Fibroblast of lung (primary cell): ENCODE results near the gene OR4D10. TPM values are rescaled to one million over a fixed set of nuclear protein-coding genes. Genes with fewer than 3 reads are reported as not detected.

Experiments used
- DNase-seq, 2 donors: peaks; one replicate each; pipeline versions ENCODE4 v3.0.0 to v3.0.0-alpha.2; 2010; ENCODE audit warnings: low read depth in 2 of 2
- H2AFZ ChIP-seq: 2 replicates; pipeline ENCODE4 v1.5.1; 2012; ENCODE audit warnings: low read length, control low read depth, inconsistent platforms
- H3K27ac ChIP-seq: 2 replicates; pipeline ENCODE4 v1.5.1; 2011; ENCODE audit warnings: low read length, control low read depth; ENCODE audit not compliant: insufficient read depth
- H3K27me3 ChIP-seq: 2 replicates; pipeline ENCODE4 v1.5.1; 2011; ENCODE audit warnings: mild to moderate bottlenecking, low read length; ENCODE audit not compliant: control insufficient read depth, insufficient read depth
- H3K36me3 ChIP-seq: 2 replicates; pipeline ENCODE4 v1.5.1; 2011; ENCODE audit warnings: low read length; ENCODE audit not compliant: control insufficient read depth, insufficient read depth
- H3K4me1 ChIP-seq: 2 replicates; pipeline ENCODE4 v1.5.1; 2011; ENCODE audit warnings: low read length; ENCODE audit not compliant: control insufficient read depth, insufficient read depth; ENCODE audit errors: extremely low read depth
- H3K4me2 ChIP-seq: 2 replicates; pipeline ENCODE4 v1.5.1; 2011; ENCODE audit warnings: low read length, control low read depth; ENCODE audit not compliant: insufficient read depth; ENCODE audit errors: extremely low read depth
- H3K4me3 ChIP-seq, 4 experiments: fragments of 200-600 bp in 1 of 4; sonication (generic) in 1 of 4; replicated peaks in 1 of 4; 2 replicates each; pipeline ENCODE4 v1.5.1; 2011 to 2016; ENCODE audit warnings: low read length in 4 of 4, low read depth in 3 of 4, mild to moderate bottlenecking in 3 of 4, control low read depth in 2 of 4, inconsistent platforms in 1 of 4, mixed read lengths in 1 of 4; ENCODE audit not compliant: insufficient read depth in 1 of 4; ENCODE audit errors: control extremely low read depth in 1 of 4
- H3K79me2 ChIP-seq: 2 replicates; pipeline ENCODE4 v1.5.1; 2012; ENCODE audit warnings: mild to moderate bottlenecking, low read length, inconsistent platforms; ENCODE audit not compliant: control insufficient read depth, insufficient read depth
- H3K9ac ChIP-seq: 2 replicates; pipeline ENCODE4 v1.5.1; 2011; ENCODE audit warnings: mild to moderate bottlenecking, low read length, control low read depth; ENCODE audit not compliant: insufficient read depth
- H3K9me3 ChIP-seq: 2 replicates; pipeline ENCODE4 v1.5.1; 2012; ENCODE audit warnings: low read depth, low read length; ENCODE audit not compliant: control insufficient read depth, insufficient read depth
- H4K20me1 ChIP-seq: 2 replicates; pipeline ENCODE4 v1.5.1; 2011; ENCODE audit warnings: low read length; ENCODE audit not compliant: control insufficient read depth, insufficient read depth; ENCODE audit errors: extremely low read depth
- EZH2 ChIP-seq: IDR thresholded peaks from 2 replicates; pipeline ENCODE4 v1.5.1; 2012; ENCODE audit warnings: low read length, control low read depth, mild to moderate bottlenecking; ENCODE audit errors: missing control alignments
- polyA plus RNA-seq, 2 donors: library from polyadenylated mRNA; depleted of rRNA in 1 of 2; stranded (reverse) in 1 of 2; unstranded in 1 of 2; fragments of >200 nt; gene quantifications; 2 replicates each; pipeline ENCODE4 v1.2.1, GENCODE V29; 2011 to 2012; ENCODE audit warnings: missing spikeins in 1 of 2
- total RNA-seq: library from RNA; depleted of rRNA; stranded (reverse); fragments of >200 nt; gene quantifications from 2 replicates; pipeline ENCODE4 v1.2.1, GENCODE V29; 2014
- TF ChIP-seq, protein P1 (sequence below), 2 donors: IDR thresholded peaks in 1 of 2; conservative IDR thresholded peaks in 1 of 2; 1 replicate in 1 of 2; 2 replicates in 1 of 2; pipeline ENCODE4 v1.5.1; 2011 to 2012; ENCODE audit warnings: low read length in 2 of 2, control low read depth in 1 of 2, inconsistent platforms in 1 of 2, low read depth in 1 of 2, mild to moderate bottlenecking in 1 of 2

The OR4D10 gene
- total and polyA plus RNA-seq, 2 donors (not counting 1 experiment from before 2014, with no cell fraction given): not detected

GRCh38 chr11:59520741-59521140 is 47.6 kb downstream of the OR4D10 start:
- H3K27me3 ChIP-seq: no peaks in the 10 kb centered on the region
- TF ChIP-seq EZH2: no peak
- TF ChIP-seq, protein P1, sequence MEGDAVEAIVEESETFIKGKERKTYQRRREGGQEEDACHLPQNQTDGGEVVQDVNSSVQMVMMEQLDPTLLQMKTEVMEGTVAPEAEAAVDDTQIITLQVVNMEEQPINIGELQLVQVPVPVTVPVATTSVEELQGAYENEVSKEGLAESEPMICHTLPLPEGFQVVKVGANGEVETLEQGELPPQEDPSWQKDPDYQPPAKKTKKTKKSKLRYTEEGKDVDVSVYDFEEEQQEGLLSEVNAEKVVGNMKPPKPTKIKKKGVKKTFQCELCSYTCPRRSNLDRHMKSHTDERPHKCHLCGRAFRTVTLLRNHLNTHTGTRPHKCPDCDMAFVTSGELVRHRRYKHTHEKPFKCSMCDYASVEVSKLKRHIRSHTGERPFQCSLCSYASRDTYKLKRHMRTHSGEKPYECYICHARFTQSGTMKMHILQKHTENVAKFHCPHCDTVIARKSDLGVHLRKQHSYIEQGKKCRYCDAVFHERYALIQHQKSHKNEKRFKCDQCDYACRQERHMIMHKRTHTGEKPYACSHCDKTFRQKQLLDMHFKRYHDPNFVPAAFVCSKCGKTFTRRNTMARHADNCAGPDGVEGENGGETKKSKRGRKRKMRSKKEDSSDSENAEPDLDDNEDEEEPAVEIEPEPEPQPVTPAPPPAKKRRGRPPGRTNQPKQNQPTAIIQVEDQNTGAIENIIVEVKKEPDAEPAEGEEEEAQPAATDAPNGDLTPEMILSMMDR (conservative IDR thresholded peaks at IDR 0.05 in 1 of 2, IDR thresholded peaks at IDR 0.05 in 1 of 2; ENCODE audit: low read depth in 1 of 2, low read length in 2 of 2): no peak
- no peak overlapping the region for H2AFZ ChIP-seq
- no peaks in the 10 kb centered on the region for H3K36me3 ChIP-seq
- H3K9me3 ChIP-seq: no peaks in the 10 kb centered on the region
- H3K9ac ChIP-seq: no peak overlapping the region
- no peaks in the 10 kb centered on the region for H3K4me1 ChIP-seq
- no peak overlapping the region for H3K4me3 ChIP-seq
- H3K4me2 ChIP-seq: no peak overlapping the region
- DNase-seq: no peak
- H3K27ac ChIP-seq: no peak overlapping the region
- no peaks in the 10 kb centered on the region for H4K20me1 ChIP-seq
- no peaks in the 10 kb centered on the region for H3K79me2 ChIP-seq

DNA sequence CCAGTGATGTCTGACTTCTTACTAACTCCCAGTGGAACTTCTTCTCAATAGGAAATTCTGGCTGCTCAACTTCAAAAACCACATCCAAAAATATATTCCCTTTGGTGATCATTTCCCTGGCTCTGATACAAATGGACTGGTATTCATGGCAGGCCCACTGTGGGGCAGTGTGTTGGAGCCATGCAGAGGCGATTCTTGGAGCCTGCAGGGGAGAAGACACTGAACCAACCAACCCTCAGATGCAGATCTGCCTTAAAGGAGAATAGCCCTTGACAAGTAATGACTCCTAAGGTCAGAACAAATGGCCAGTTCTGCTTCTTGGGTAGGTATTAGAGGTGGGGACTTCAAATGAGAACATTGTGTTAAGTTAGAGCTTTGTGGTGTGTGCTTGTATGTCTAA is 50.4 kb downstream of the OR4D10 start:
- Histone ChIP-seq H4K20me1 (no peaks in the 10 kb centered on the region), H3K4me1 (no peaks in the 10 kb centered on the region), H3K9ac (no peak overlapping the region), H3K36me3 (no peaks in the 10 kb centered on the region), H3K27me3 (no peaks in the 10 kb centered on the region), H2AFZ (no peak overlapping the region), H3K4me2 (no peak overlapping the region), H3K79me2 (no peaks in the 10 kb centered on the region), H3K9me3 (no peaks in the 10 kb centered on the region), H3K4me3 (no peak overlapping the region), H3K27ac (no peak overlapping the region)
- DNase-seq: no peak
- TF ChIP-seq, protein P1 (conservative IDR thresholded peaks at IDR 0.05 in 1 of 2, IDR thresholded peaks at IDR 0.05 in 1 of 2; ENCODE audit: low read depth in 1 of 2, low read length in 2 of 2): no peak
- TF ChIP-seq EZH2: no peak

- TF ChIP-seq EZH2: no peak
- TF ChIP-seq, protein P1 (conservative IDR thresholded peaks at IDR 0.05 in 1 of 2, IDR thresholded peaks at IDR 0.05 in 1 of 2; ENCODE audit: low read depth in 1 of 2, low read length in 2 of 2): no peak
- no peak for DNase-seq
- no peak overlapping the region for H3K27ac ChIP-seq
- H2AFZ ChIP-seq: no peak overlapping the region
- no peaks in the 10 kb centered on the region for H3K4me1 ChIP-seq
- no peaks in the 10 kb centered on the region for H3K9me3 ChIP-seq
- H3K36me3 ChIP-seq: no peaks in the 10 kb centered on the region
- no peaks in the 10 kb centered on the region for H4K20me1 ChIP-seq
- H3K9ac ChIP-seq: no peak overlapping the region
- H3K4me3 ChIP-seq: no peak overlapping the region
- H3K27me3 ChIP-seq: no peaks in the 10 kb centered on the region
- H3K79me2 ChIP-seq: no peaks in the 10 kb centered on the region
- H3K4me2 ChIP-seq: no peak overlapping the region
Observed at GRCh38 chr11:59528711-59529110, 55.6 kb downstream of the OR4D10 start.

Other genes starting within 250 kb of the OR4D10 start
- not detected in 2 replicates for gene OR5AN1, start 114.4 kb upstream of the OR4D10 start, total RNA-seq
- not detected in 2 replicates for gene OR5AN1, start 114.4 kb upstream of the OR4D10 start, polyA plus RNA-seq
- gene OR5A2, start 46.9 kb upstream of the OR4D10 start, total RNA-seq: not detected in 2 replicates
- gene OR5A2, start 46.9 kb upstream of the OR4D10 start, polyA plus RNA-seq: not detected in 2 replicates
- gene OR5A1, start 36.8 kb upstream of the OR4D10 start, total RNA-seq: not detected in 2 replicates
- gene OR5A1, start 36.8 kb upstream of the OR4D10 start, polyA plus RNA-seq: not detected in 2 replicates
- not detected in 2 replicates for gene OR4D6, start 16.4 kb upstream of the OR4D10 start, total RNA-seq
- not detected in 2 replicates for gene OR4D6, start 16.4 kb upstream of the OR4D10 start, polyA plus RNA-seq
- not detected in 2 replicates for gene OR4D11, start 30.3 kb downstream of the OR4D10 start, total RNA-seq
- gene OR4D11, start 30.3 kb downstream of the OR4D10 start, polyA plus RNA-seq: not detected in 2 replicates
- gene OR4D9, start 38.2 kb downstream of the OR4D10 start, total RNA-seq: not detected in 2 replicates
- not detected in 2 replicates for gene OR4D9, start 38.2 kb downstream of the OR4D10 start, polyA plus RNA-seq
- 29.5 and 44.1 TPM in 2 replicates for gene OSBP, start 142.5 kb downstream of the OR4D10 start, total RNA-seq
- gene OSBP, start 142.5 kb downstream of the OR4D10 start, polyA plus RNA-seq: 32.4 and 34.0 TPM in 2 replicates
- gene PATL1, start 195.7 kb downstream of the OR4D10 start, total RNA-seq: 8.2 and 11.6 TPM in 2 replicates
- gene PATL1, start 195.7 kb downstream of the OR4D10 start, polyA plus RNA-seq: 66.4 and 68.1 TPM in 2 replicates
- not detected in 2 replicates for gene OR10V1, start 240.5 kb downstream of the OR4D10 start, total RNA-seq
- not detected in 2 replicates for gene OR10V1, start 240.5 kb downstream of the OR4D10 start, polyA plus RNA-seq